ENCODE data around the gene ADAMTS3.
"Not testable (repeated sequence)": the region's sequence is repeated elsewhere in the genome, so short reads cannot be mapped to it uniquely, and the experiment has no call there.

The ADAMTS3 gene

GRCh38 chr4:72553540-72554337 is 15.3 kb downstream of the ADAMTS3 start:
- DNase-seq (ENCODE audit: low read depth), result no peak

- DNase-seq (ENCODE audit: low read depth), result no peak
Measured at GRCh38 chr4:72552447-72552846, 16.6 kb downstream of the ADAMTS3 start.

- no peak for DNase-seq (ENCODE audit: low read depth)
Measured at GRCh38 chr4:72546456-72546855, 22.6 kb downstream of the ADAMTS3 start.

- not testable (repeated sequence) for DNase-seq (ENCODE audit: low read depth)
Measured at GRCh38 chr4:72540694-72541093, 28.3 kb downstream of the ADAMTS3 start.

- no peak for DNase-seq (ENCODE audit: low read depth)
Measured at GRCh38 chr4:72538006-72538405, 31.0 kb downstream of the ADAMTS3 start.

GRCh38 chr4:72536443-72536842 is 32.6 kb downstream of the ADAMTS3 start:
- no peak for DNase-seq (ENCODE audit: low read depth)

- DNase-seq (ENCODE audit: low read depth), result no peak
Measured at GRCh38 chr4:72531768-72532290, 37.2 kb downstream of the ADAMTS3 start.

GRCh38 chr4:72531322-72531721 is 37.7 kb downstream of the ADAMTS3 start:
- no peak for DNase-seq (ENCODE audit: low read depth)

GRCh38 chr4:72529148-72529822 is 39.7 kb downstream of the ADAMTS3 start:
- DNase-seq (ENCODE audit: low read depth), result no peak

- DNase-seq (ENCODE audit: low read depth), result no peak
Measured at GRCh38 chr4:72527038-72527646, 41.9 kb downstream of the ADAMTS3 start.

GRCh38 chr4:72525938-72526337 is 43.1 kb downstream of the ADAMTS3 start:
- DNase-seq (ENCODE audit: low read depth), result no peak

GRCh38 chr4:72522440-72522839 is 46.6 kb downstream of the ADAMTS3 start:
- DNase-seq (ENCODE audit: low read depth), result no peak

GRCh38 chr4:72513227-72513626 is 55.8 kb downstream of the ADAMTS3 start:
- no peak for DNase-seq (ENCODE audit: low read depth)

GRCh38 chr4:72507860-72508419 is 61.1 kb downstream of the ADAMTS3 start:
- no peak for DNase-seq (ENCODE audit: low read depth)

GRCh38 chr4:72507167-72507566 is 61.9 kb downstream of the ADAMTS3 start:
- DNase-seq (ENCODE audit: low read depth), result no peak

- no peak for DNase-seq (ENCODE audit: low read depth)
Measured at GRCh38 chr4:72505314-72505744, 63.7 kb downstream of the ADAMTS3 start.

- no peak for DNase-seq (ENCODE audit: low read depth)
Measured at GRCh38 chr4:72500214-72500613, 68.8 kb downstream of the ADAMTS3 start.

GRCh38 chr4:72496119-72496518 is 72.9 kb downstream of the ADAMTS3 start:
- DNase-seq (ENCODE audit: low read depth), result no peak

- DNase-seq (ENCODE audit: low read depth), result no peak
Measured at GRCh38 chr4:72494156-72494555, 74.9 kb downstream of the ADAMTS3 start.

- DNase-seq (ENCODE audit: low read depth), result no peak
Measured at GRCh38 chr4:72489267-72489666, 79.8 kb downstream of the ADAMTS3 start.

- no peak for DNase-seq (ENCODE audit: low read depth)
Measured at GRCh38 chr4:72486991-72487390, 82.0 kb downstream of the ADAMTS3 start.

- DNase-seq (ENCODE audit: low read depth), result no peak
Measured at GRCh38 chr4:72484981-72485380, 84.0 kb downstream of the ADAMTS3 start.

Measured in T follicular helper cell (primary cell).